Loucy (cell line): ENCODE results near the gene BCL2L12.

Source experiments
- H2AFZ ChIP-seq: fragments of 200-600 bp; sonication (generic); 2 replicates; pipeline ENCODE4 v1.6.0; 2016; ENCODE audit warnings: antibody characterized with exemption, mild to moderate bottlenecking, low read length, moderate library complexity
- H3F3A ChIP-seq: fragments of 200-600 bp; 2 replicates; pipeline ENCODE4 v1.6.0; 2016; ENCODE audit warnings: antibody characterized with exemption, low read depth, mild to moderate bottlenecking
- H3K27me3 ChIP-seq: fragments of 200-600 bp; sonication (generic); 2 replicates; pipeline ENCODE4 v1.6.1; 2014; ENCODE audit warnings: low read length, mild to moderate bottlenecking; ENCODE audit not compliant: insufficient read depth, poor library complexity, severe bottlenecking
- H3K36me3 ChIP-seq: fragments of 200-600 bp; sonication (generic); 2 replicates; pipeline ENCODE4 v1.6.1; 2016; ENCODE audit warnings: low read length; ENCODE audit not compliant: insufficient read depth
- H3K4me1 ChIP-seq: fragments of 200-600 bp; sonication (generic); 2 replicates; pipeline ENCODE4 v1.5.1; 2014; ENCODE audit warnings: low read length, mild to moderate bottlenecking; ENCODE audit not compliant: insufficient read depth, poor library complexity, severe bottlenecking
- H3K4me2 ChIP-seq: fragments of 200-600 bp; sonication (generic); 2 replicates; pipeline ENCODE4 v1.6.0; 2014; ENCODE audit warnings: antibody characterized with exemption, low read length, low read depth, mild to moderate bottlenecking; ENCODE audit not compliant: poor library complexity, severe bottlenecking
- H3K4me3 ChIP-seq: fragments of 200-600 bp; sonication (generic); 2 replicates; pipeline ENCODE4 v1.5.1; 2014; ENCODE audit warnings: low read length, mild to moderate bottlenecking, mixed read lengths; ENCODE audit not compliant: poor library complexity, severe bottlenecking
- H3K79me2 ChIP-seq: fragments of 200-600 bp; sonication (generic); 2 replicates; pipeline ENCODE4 v1.6.1; 2014; ENCODE audit warnings: low read length; ENCODE audit not compliant: insufficient read depth
- H3K9ac ChIP-seq: fragments of 200-600 bp; sonication (generic); 2 replicates; pipeline ENCODE4 v1.6.0; 2014; ENCODE audit warnings: mild to moderate bottlenecking, low read depth, low read length, moderate library complexity; ENCODE audit not compliant: poor library complexity, severe bottlenecking
- H3K9me2 ChIP-seq: fragments of 200-600 bp; sonication (generic); replicated peaks from 2 replicates; pipeline ENCODE4 v1.6.1; 2016; ENCODE audit warnings: low read depth, low read length, mixed read lengths
- H3K9me3 ChIP-seq: fragments of 200-600 bp; sonication (generic); 2 replicates; pipeline ENCODE4 v1.6.1; 2014; ENCODE audit warnings: mild to moderate bottlenecking, antibody characterized with exemption, low read length, low read depth; ENCODE audit not compliant: insufficient read depth
- H4K20me1 ChIP-seq: fragments of 200-600 bp; sonication (generic); 2 replicates; pipeline ENCODE4 v1.6.0; 2014; ENCODE audit warnings: antibody characterized with exemption, low read length, mild to moderate bottlenecking; ENCODE audit not compliant: insufficient read depth, poor library complexity, severe bottlenecking
- EZH2phosphoT487 ChIP-seq: fragments of 200-600 bp; IDR thresholded peaks from 2 replicates; pipeline ENCODE4 v1.6.1; 2018; ENCODE audit warnings: antibody characterized with exemption, mild to moderate bottlenecking, moderate library complexity, borderline replicate concordance
- TF ChIP-seq, protein P1 (sequence below): fragments of 200-600 bp; sonication (generic); conservative IDR thresholded peaks from 2 replicates; pipeline ENCODE4 v1.5.1; 2014; ENCODE audit warnings: mild to moderate bottlenecking, antibody characterized with exemption, low read length

The BCL2L12 gene

DNA sequence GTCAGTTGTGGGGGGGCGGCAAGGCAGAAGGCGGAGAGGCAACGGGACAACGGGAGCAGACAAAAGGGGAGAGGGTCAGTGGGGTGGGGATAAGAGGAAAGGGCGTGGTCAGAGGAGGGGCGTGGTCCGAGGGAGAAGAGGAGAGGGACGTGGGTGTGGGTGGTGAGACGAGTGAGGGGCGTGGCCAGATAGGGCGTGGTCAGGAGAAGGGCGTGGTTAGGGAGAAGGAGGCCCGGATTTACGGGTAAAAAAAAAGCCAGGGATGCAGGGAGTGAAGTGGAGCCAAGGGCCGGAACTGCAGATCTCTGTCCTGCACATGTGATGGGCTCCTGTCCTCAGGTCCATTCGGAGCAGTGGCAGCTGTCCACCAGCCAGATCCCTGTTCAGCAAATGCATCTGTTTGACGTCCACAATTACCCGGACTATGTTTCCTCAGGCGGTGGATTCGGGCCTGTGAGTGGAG lies 46.7 kb downstream of the BCL2L12 start:
- no peak overlapping the region for H3K4me2 ChIP-seq

DNA sequence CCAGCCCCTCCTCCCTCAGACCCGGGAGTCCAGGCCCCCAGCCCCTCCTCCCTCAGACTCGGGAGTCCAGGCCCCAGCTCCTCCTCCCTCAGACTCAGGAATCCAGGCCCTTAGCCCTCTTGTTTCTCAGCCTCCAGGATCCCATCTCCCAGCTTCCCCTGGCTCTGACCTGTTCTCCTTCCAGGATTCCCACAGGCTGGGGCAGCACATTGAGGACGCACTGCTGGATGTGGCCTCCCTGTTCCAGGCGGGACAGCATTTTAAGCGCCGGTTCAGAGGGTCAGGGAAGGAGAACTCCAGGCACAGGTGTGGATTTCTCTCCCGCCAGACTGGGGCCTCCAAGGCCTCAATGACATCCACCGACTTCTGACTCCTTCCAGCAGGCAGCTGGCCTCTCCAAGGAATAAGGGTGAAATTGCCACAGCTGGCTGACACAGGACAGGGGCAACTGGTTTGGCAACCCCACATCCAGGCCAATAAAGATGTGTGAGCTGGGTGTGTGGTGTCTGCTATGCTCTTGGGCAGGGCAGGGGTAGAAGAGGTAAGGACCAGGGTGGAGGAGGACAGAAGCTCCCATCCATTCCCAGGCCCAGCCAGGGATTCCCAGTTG lies 47.6 kb downstream of the BCL2L12 start:
- Histone ChIP-seq H3K36me3 (no peaks in the 10 kb centered on the region), H3K4me3 (no peak overlapping the region), H3K9me3 (no peaks in the 10 kb centered on the region), H3K27me3 (no peaks in the 10 kb centered on the region), H3F3A (no peaks in the 10 kb centered on the region), H3K4me1 (no peaks in the 10 kb centered on the region), H2AFZ (no peak overlapping the region), H3K9me2 (no peaks in the 10 kb centered on the region), H3K4me2 (no peak overlapping the region), H3K79me2 (no peaks in the 10 kb centered on the region), H3K9ac (no peak overlapping the region), H4K20me1 (no peaks in the 10 kb centered on the region)
- TF ChIP-seq, protein P1, sequence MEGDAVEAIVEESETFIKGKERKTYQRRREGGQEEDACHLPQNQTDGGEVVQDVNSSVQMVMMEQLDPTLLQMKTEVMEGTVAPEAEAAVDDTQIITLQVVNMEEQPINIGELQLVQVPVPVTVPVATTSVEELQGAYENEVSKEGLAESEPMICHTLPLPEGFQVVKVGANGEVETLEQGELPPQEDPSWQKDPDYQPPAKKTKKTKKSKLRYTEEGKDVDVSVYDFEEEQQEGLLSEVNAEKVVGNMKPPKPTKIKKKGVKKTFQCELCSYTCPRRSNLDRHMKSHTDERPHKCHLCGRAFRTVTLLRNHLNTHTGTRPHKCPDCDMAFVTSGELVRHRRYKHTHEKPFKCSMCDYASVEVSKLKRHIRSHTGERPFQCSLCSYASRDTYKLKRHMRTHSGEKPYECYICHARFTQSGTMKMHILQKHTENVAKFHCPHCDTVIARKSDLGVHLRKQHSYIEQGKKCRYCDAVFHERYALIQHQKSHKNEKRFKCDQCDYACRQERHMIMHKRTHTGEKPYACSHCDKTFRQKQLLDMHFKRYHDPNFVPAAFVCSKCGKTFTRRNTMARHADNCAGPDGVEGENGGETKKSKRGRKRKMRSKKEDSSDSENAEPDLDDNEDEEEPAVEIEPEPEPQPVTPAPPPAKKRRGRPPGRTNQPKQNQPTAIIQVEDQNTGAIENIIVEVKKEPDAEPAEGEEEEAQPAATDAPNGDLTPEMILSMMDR: no peak
- TF ChIP-seq EZH2phosphoT487: no peak

More for the DNA sequence above, 46.7 kb downstream of the BCL2L12 start:
- no peak overlapping the region for H3K4me3 ChIP-seq
- no peaks in the 10 kb centered on the region for H3K36me3 ChIP-seq
- no peaks in the 10 kb centered on the region for H4K20me1 ChIP-seq
- H3K9ac ChIP-seq: no peak overlapping the region
- H3K9me2 ChIP-seq: no peaks in the 10 kb centered on the region
- H2AFZ ChIP-seq: no peak overlapping the region
- no peaks in the 10 kb centered on the region for H3K79me2 ChIP-seq
- TF ChIP-seq, protein P1: no peak
- TF ChIP-seq EZH2phosphoT487: no peak
- H3F3A ChIP-seq: no peaks in the 10 kb centered on the region
- H3K27me3 ChIP-seq: no peaks in the 10 kb centered on the region
- no peaks in the 10 kb centered on the region for H3K4me1 ChIP-seq
- no peaks in the 10 kb centered on the region for H3K9me3 ChIP-seq

DNA sequence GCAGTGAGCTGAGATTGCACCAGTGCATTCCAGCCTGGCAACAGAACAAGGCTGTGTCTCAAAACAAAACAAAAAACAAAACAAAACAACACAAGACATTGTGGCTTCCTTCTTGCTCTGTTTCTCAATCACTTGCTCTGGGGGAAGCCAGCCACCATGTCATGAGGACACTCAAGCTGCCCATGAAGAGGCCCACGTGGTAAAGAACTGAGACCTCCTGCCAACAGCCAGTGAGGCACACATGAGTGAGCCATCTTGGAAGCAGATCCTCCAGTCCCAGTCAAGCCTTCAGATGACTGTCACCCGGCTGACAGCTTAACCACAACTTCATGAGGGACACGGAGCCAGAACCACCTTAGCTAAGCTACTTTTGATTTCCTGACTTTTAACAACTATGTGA lies 50.4 kb downstream of the BCL2L12 start:
- no peaks in the 10 kb centered on the region for H3K79me2 ChIP-seq
- H4K20me1 ChIP-seq: no peaks in the 10 kb centered on the region
- no peaks in the 10 kb centered on the region for H3K9me2 ChIP-seq
- no peaks in the 10 kb centered on the region for H3K27me3 ChIP-seq
- TF ChIP-seq EZH2phosphoT487: no peak
- TF ChIP-seq, protein P1: no peak
- H3K4me2 ChIP-seq: no peak overlapping the region
- H3K4me3 ChIP-seq: no peak overlapping the region
- H3K9ac ChIP-seq: no peak overlapping the region
- H3K4me1 ChIP-seq: no peaks in the 10 kb centered on the region
- H2AFZ ChIP-seq: peak overlapping the region; percentile 9; the same call in 1 of the 2 replicates
- no peaks in the 10 kb centered on the region for H3F3A ChIP-seq
- H3K9me3 ChIP-seq: no peaks in the 10 kb centered on the region
- no peaks in the 10 kb centered on the region for H3K36me3 ChIP-seq
